HUES6 (cell line): ENCODE data around the gene MOGAT3.

Source experiments
- H3K27ac ChIP-seq: 2 replicates; pipeline ENCODE4 v1.7.0; 2013; ENCODE audit warnings: low read depth, mild to moderate bottlenecking, low read length, inconsistent platforms
- H3K27me3 ChIP-seq: 2 replicates; pipeline ENCODE4 v1.6.1; 2013; ENCODE audit warnings: low read length; ENCODE audit not compliant: control insufficient read depth, insufficient read depth
- H3K36me3 ChIP-seq: 2 replicates; pipeline ENCODE4 v1.6.1; 2013; ENCODE audit warnings: low read length; ENCODE audit not compliant: control insufficient read depth, insufficient read depth
- H3K4me1 ChIP-seq: 2 replicates; pipeline ENCODE4 v1.6.1; 2013; ENCODE audit warnings: low read length; ENCODE audit not compliant: control insufficient read depth, insufficient read depth
- H3K4me3 ChIP-seq: 2 replicates; pipeline ENCODE4 v1.5.1; 2013; ENCODE audit warnings: low read depth, low read length
- H3K9ac ChIP-seq: one replicate; pipeline ENCODE4 v1.6.1; 2013; ENCODE audit warnings: mild to moderate bottlenecking, low read length
- H3K9me3 ChIP-seq: 2 replicates; pipeline ENCODE4 v1.6.1; 2013; ENCODE audit warnings: low read depth, low read length; ENCODE audit not compliant: control insufficient read depth, insufficient read depth

The MOGAT3 gene

DNA sequence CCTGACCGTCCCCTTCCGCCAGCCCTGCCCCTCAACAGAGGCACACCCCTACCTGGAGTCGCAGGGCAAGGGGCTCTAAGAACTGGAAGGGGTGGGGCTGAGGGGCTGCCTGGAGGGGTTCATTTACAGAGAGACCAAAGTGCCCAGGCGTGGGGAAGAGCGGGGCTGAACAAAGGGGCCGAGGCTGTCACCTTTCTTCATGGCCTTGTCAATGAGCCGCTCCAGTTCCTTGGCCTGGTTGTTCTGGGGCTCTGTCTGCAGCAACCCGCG is 39.0 kb upstream of the MOGAT3 start:
- peaks cover 41% of the 10 kb centered on the region for H3K36me3 ChIP-seq
- no peaks in the 10 kb centered on the region for H3K9me3 ChIP-seq
- H3K27ac ChIP-seq = no peak overlapping the region
- peaks cover 26% of the 10 kb centered on the region for H3K4me1 ChIP-seq
- no peak overlapping the region for H3K9ac ChIP-seq
- H3K4me3 ChIP-seq = no peak overlapping the region
- H3K27me3 ChIP-seq = no peaks in the 10 kb centered on the region

DNA sequence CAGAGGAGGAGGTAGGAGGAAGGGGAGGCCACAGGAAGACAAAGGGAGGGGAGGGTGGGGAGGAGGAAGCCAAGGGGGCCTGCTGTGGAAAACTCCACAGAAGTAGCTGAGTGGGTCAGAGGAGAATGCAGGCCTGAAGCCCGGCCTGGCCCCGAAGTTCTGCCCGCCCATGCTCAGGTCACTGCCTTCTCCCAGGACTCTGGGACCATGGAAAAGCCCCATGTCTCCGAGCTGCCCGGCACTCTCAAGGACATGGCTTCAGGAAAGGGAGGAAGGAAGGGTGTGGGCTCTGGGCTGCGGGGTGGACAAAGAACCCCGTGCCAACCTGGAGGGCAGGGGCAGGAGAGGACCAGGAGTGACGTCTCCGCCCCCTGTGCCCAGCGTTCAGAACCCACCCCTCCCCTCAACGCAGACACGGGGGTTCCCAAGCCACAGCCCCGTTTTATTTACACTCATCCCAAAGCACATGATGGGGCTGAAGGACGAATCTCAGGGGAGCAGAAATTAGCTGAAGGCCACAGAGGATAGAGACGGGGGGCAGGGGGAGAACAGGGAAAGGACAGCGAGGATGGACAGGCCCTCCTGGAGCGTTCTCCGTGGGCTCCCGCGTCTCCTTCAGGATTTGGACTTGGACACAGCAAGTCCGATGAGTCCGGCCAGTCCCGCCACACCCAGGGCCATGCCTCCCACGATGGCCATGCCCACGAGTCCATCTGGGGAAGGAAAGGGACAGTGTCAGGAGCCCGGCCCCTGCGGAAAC is 38.5 kb upstream of the MOGAT3 start:
- Histone ChIP-seq H3K9ac (no peak overlapping the region), H3K4me1 (peaks cover 26% of the 10 kb centered on the region), H3K36me3 (peaks cover 41% of the 10 kb centered on the region), H3K4me3 (no peak overlapping the region), H3K27me3 (no peaks in the 10 kb centered on the region), H3K9me3 (no peaks in the 10 kb centered on the region), H3K27ac (no peak overlapping the region)

GRCh38 chr7:101238226-101239182 is 37.7 kb upstream of the MOGAT3 start:
- no peak overlapping the region for H3K9ac ChIP-seq
- no peaks in the 10 kb centered on the region for H3K27me3 ChIP-seq
- no peak overlapping the region for H3K4me3 ChIP-seq
- no peak overlapping the region for H3K27ac ChIP-seq
- peaks cover 41% of the 10 kb centered on the region for H3K36me3 ChIP-seq
- H3K4me1 ChIP-seq = peaks cover 21% of the 10 kb centered on the region
- no peaks in the 10 kb centered on the region for H3K9me3 ChIP-seq

GRCh38 chr7:101237206-101238067 is 36.6 kb upstream of the MOGAT3 start, which contains the start of gene CLDN15:
Gene CLDN15, minus strand, starts transcription at chr7:101237802. Its CDS starts 221 bp downstream, at chr7:101237581.
- no peaks in the 10 kb centered on the region for H3K27me3 ChIP-seq
- H3K9me3 ChIP-seq = no peaks in the 10 kb centered on the region
- H3K9ac ChIP-seq = no peak within 1 kb of the TSS
- H3K4me1 ChIP-seq = peaks cover 26% of the 10 kb centered on the region
- H3K36me3 ChIP-seq = peaks cover 36% of the 10 kb centered on the region
- H3K4me3 ChIP-seq = no peak within 1 kb of the TSS
- no peak within 1 kb of the TSS for H3K27ac ChIP-seq

- H3K27ac ChIP-seq = no peak overlapping the region
- H3K9ac ChIP-seq = no peak overlapping the region
These were observed 35.5 kb upstream of the MOGAT3 start for GRCh38 chr7:101236292-101236835.

GRCh38 chr7:101235522-101235921 is 34.7 kb upstream of the MOGAT3 start:
- peaks cover 33% of the 10 kb centered on the region for H3K4me1 ChIP-seq
- H3K4me3 ChIP-seq = no peak overlapping the region

More at GRCh38 chr7:101236292-101236835, 35.5 kb upstream of the MOGAT3 start:
- H3K27me3 ChIP-seq = no peaks in the 10 kb centered on the region
- peaks cover 33% of the 10 kb centered on the region for H3K4me1 ChIP-seq
- H3K9me3 ChIP-seq = no peaks in the 10 kb centered on the region
- peaks cover 36% of the 10 kb centered on the region for H3K36me3 ChIP-seq
- no peak overlapping the region for H3K4me3 ChIP-seq

GRCh38 chr7:101235050-101235449 is 34.2 kb upstream of the MOGAT3 start:
- no peak overlapping the region for H3K9ac ChIP-seq
- no peak overlapping the region for H3K4me3 ChIP-seq
- no peaks in the 10 kb centered on the region for H3K27me3 ChIP-seq
- no peak overlapping the region for H3K27ac ChIP-seq
- H3K36me3 ChIP-seq = peaks cover 25% of the 10 kb centered on the region
- H3K4me1 ChIP-seq = peaks cover 33% of the 10 kb centered on the region
- no peaks in the 10 kb centered on the region for H3K9me3 ChIP-seq

More at GRCh38 chr7:101235522-101235921, 34.7 kb upstream of the MOGAT3 start:
- Histone ChIP-seq H3K9me3 (no peaks in the 10 kb centered on the region), H3K27ac (no peak overlapping the region), H3K9ac (no peak overlapping the region), H3K27me3 (no peaks in the 10 kb centered on the region), H3K36me3 (peaks cover 30% of the 10 kb centered on the region)

DNA sequence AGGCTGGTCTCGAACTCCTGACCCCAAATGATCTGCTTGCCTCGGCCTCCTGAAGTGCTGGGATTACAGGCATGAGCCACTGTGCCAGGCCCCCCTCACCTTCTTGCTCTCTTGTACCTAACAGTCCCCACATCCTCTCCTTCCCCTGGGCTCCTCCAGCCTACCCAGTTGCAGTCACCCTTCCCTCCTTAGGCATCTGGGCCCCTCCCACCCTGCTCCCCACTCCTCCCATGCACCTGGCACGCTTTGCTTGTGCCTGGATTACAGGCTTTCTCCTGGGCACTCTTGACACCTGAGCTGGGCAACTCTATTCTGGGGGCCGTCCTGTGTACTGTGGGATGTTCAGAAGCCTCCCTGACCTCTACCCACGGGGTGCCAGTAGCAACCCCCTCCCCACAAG is 33.8 kb upstream of the MOGAT3 start:
- Histone ChIP-seq H3K9me3 (no peaks in the 10 kb centered on the region), H3K4me3 (no peak overlapping the region), H3K9ac (no peak overlapping the region), H3K27ac (no peak overlapping the region), H3K27me3 (no peaks in the 10 kb centered on the region), H3K36me3 (peaks cover 21% of the 10 kb centered on the region), H3K4me1 (peaks cover 33% of the 10 kb centered on the region)

DNA sequence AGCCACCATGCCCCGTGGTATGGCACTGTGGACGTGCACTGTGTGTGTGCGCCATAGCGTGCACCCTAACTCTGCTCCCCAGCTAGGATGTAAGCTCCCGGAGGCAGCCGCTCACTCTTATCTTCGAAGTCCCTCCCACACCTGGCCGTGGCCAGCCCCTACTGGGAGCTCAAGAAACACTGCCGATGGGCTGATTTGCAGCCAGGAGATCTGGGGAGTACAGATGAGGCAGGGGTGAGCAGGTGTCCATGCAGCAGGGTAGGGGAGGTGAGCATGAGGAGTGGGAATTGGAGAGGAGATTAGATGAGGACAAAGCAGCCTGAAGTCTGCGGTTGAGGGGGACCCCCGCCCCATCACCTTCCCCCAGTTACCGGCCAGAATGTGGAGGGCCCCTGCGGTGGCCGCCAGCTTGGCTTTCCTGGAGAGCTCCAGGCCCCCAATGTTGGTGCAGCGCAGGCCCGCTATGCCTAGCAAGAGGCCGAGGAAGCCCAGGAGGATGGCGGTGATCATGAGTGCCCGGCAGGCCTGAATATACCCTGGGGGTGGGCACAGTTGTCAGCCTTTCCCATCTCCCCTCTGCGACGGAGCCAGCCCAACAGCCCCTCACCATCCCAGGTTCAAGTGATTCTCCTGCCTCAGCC is 33.2 kb upstream of the MOGAT3 start:
- Histone ChIP-seq H3K9ac (no peak overlapping the region), H3K4me1 (peaks cover 29% of the 10 kb centered on the region), H3K4me3 (no peak overlapping the region), H3K27ac (no peak overlapping the region), H3K9me3 (no peaks in the 10 kb centered on the region), H3K36me3 (peaks cover 17% of the 10 kb centered on the region), H3K27me3 (no peaks in the 10 kb centered on the region)
